Measurements from ENCODE around the gene PRR20E. TPM values are rescaled to one million over a fixed set of nuclear protein-coding genes. Genes with fewer than 3 reads are reported as not detected.
"Not testable (repeated sequence)": the region's sequence is repeated elsewhere in the genome, so short reads cannot be mapped to it uniquely, and the experiment has no call there.

The PRR20E gene
- not detected for total RNA-seq
- long read RNA-seq: 0 reads

GRCh38 chr13:57166897-57167296 is at the start of gene PRR20E:
Gene PRR20E (plus strand): TSS chr13:57167197. CDS start chr13:57167584, 387 bp downstream.
- DNase-seq (ENCODE audit: low spot score): not testable (repeated sequence)

- no peak for DNase-seq (ENCODE audit: low spot score)
These were observed 43.3 kb upstream of the PRR20E start for GRCh38 chr13:57123681-57124080.

GRCh38 chr13:57128909-57129308 is 38.1 kb upstream of the PRR20E start:
- DNase-seq (ENCODE audit: low spot score): no peak

- DNase-seq (ENCODE audit: low spot score): no peak
These were observed 30.9 kb upstream of the PRR20E start for GRCh38 chr13:57136093-57136492.

GRCh38 chr13:57137585-57137984 is 29.4 kb upstream of the PRR20E start:
- DNase-seq (ENCODE audit: low spot score): no peak

- no peak for DNase-seq (ENCODE audit: low spot score)
These were observed 28.0 kb upstream of the PRR20E start for GRCh38 chr13:57138988-57139387.

- not testable (repeated sequence) for DNase-seq (ENCODE audit: low spot score)
These were observed 27.2 kb upstream of the PRR20E start for GRCh38 chr13:57139781-57140180.

- DNase-seq (ENCODE audit: low spot score): not testable (repeated sequence)
These were observed 26.6 kb upstream of the PRR20E start, which contains the start of gene PRR20A for GRCh38 chr13:57140235-57140968. Gene PRR20A (plus strand): TSS chr13:57140918. CDS start chr13:57141305, 387 bp downstream.

GRCh38 chr13:57147188-57147587 is 19.8 kb upstream of the PRR20E start, which contains the start of gene PRR20B:
Gene PRR20B (plus strand): TSS chr13:57147488. CDS start chr13:57147875, 387 bp downstream.
- DNase-seq (ENCODE audit: low spot score): not testable (repeated sequence)

- not testable (repeated sequence) for DNase-seq (ENCODE audit: low spot score)
These were observed 18.9 kb upstream of the PRR20E start for GRCh38 chr13:57148106-57148505.

- DNase-seq (ENCODE audit: low spot score): not testable (repeated sequence)
These were observed 13.2 kb upstream of the PRR20E start, which contains the start of gene PRR20C for GRCh38 chr13:57153761-57154160. Gene PRR20C (plus strand): TSS chr13:57154061. CDS start chr13:57154448, 387 bp downstream.

- DNase-seq (ENCODE audit: low spot score): not testable (repeated sequence)
These were observed 6.7 kb upstream of the PRR20E start, which contains the start of gene PRR20D for GRCh38 chr13:57160332-57160731. Gene PRR20D (plus strand): TSS chr13:57160632. CDS start chr13:57161019, 387 bp downstream.

- DNase-seq (ENCODE audit: low spot score): no peak
These were observed 24.7 kb downstream of the PRR20E start for GRCh38 chr13:57191667-57192066.

- no peak for DNase-seq (ENCODE audit: low spot score)
These were observed 46.0 kb downstream of the PRR20E start for GRCh38 chr13:57212989-57213388.

Other genes starting within 250 kb of the PRR20E start
- gene PRR20A, start 26.3 kb upstream of the PRR20E start, total RNA-seq: not detected
- not detected for gene PRR20B, start 19.7 kb upstream of the PRR20E start, total RNA-seq
- not detected for gene PRR20C, start 13.1 kb upstream of the PRR20E start, total RNA-seq
- not detected for gene PRR20D, start 6.6 kb upstream of the PRR20E start, total RNA-seq